GM13977 (cell line): ENCODE data around the gene PTPRG.

ENCODE experiments used
- DNase-seq: peaks from one replicate; pipeline ENCODE4 v3.0.0; 2012; ENCODE audit warnings: low spot score
- in situ Hi-C: fragments of 300-500 bp; cut with MboI; formaldehyde crosslinking; loops from one replicate; pipeline ENCODE4 v1.12.0; 2022; ENCODE audit warnings: low sequenced_read_pairs, low pct_unique_long_range_greater_than_20kb, mixed read lengths, inconsistent platforms; ENCODE audit not compliant: unreplicated experiment
- TF ChIP-seq, protein P1 (sequence below): IDR thresholded peaks from 2 replicates; pipeline ENCODE4 v1.5.1; 2012; ENCODE audit warnings: mild to moderate bottlenecking, control low read depth; ENCODE audit not compliant: insufficient read depth; ENCODE audit errors: extremely low read depth, missing control alignments

PTPRG gene

DNA sequence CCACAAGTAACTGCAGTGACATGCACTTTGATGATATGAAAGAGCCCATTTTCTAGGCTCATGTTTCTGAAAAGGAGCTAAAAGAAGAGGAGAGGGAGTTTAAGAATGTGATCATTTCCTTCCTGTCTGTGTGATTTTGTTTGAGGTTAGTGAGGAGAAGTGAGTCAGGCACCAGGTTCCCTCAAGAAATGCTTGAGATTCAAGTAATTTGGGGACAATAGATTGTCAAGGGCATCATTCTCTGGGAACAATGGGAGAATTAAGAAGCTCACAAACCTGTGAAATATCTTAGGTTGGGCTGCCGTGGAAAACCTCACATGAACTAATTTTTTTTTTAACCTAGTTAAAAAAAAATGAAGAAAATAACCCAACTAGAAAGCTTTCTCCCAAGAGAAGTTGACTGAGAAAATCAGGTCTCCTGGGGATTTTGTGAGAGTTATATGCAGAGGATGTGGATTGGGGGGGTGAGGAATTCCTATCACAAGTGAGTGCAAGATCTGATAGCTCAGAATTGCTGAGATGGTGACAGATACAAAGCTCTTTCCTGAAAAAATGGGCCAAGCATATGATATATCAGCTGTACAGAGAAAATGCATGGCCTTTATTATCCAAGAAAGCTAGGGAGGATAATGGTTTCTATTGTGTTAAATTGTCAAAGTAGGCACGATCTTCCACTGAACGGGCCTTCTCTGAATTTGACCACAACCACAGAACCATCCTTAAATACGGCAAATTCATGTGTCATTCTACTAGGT lies 608.7 kb downstream of the PTPRG start:
- in situ Hi-C loops, result no loop called here
- no peak for DNase-seq
- TF ChIP-seq, protein P1, sequence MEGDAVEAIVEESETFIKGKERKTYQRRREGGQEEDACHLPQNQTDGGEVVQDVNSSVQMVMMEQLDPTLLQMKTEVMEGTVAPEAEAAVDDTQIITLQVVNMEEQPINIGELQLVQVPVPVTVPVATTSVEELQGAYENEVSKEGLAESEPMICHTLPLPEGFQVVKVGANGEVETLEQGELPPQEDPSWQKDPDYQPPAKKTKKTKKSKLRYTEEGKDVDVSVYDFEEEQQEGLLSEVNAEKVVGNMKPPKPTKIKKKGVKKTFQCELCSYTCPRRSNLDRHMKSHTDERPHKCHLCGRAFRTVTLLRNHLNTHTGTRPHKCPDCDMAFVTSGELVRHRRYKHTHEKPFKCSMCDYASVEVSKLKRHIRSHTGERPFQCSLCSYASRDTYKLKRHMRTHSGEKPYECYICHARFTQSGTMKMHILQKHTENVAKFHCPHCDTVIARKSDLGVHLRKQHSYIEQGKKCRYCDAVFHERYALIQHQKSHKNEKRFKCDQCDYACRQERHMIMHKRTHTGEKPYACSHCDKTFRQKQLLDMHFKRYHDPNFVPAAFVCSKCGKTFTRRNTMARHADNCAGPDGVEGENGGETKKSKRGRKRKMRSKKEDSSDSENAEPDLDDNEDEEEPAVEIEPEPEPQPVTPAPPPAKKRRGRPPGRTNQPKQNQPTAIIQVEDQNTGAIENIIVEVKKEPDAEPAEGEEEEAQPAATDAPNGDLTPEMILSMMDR, result no peak

DNA sequence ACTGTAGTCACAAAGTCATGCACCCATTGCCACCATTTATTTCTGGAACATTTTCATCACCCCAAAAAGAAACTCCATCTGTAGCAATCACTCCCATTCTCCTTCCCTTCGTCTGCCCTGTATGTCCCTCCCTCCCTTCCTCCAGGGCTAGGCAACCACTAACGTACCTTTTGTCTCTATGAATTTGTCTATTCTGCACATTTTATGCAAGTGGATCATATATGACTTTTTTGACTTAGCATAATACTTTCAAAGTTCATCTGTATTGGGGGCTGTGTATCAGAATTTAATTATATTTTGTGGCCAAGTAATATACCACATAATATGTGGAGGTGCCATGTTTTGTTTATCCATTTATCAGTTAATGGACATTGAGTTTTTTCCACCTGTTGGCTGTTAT lies 610.4 kb downstream of the PTPRG start:
- in situ Hi-C loops, result no loop called here
- TF ChIP-seq, protein P1, result no peak
- no peak for DNase-seq

DNA sequence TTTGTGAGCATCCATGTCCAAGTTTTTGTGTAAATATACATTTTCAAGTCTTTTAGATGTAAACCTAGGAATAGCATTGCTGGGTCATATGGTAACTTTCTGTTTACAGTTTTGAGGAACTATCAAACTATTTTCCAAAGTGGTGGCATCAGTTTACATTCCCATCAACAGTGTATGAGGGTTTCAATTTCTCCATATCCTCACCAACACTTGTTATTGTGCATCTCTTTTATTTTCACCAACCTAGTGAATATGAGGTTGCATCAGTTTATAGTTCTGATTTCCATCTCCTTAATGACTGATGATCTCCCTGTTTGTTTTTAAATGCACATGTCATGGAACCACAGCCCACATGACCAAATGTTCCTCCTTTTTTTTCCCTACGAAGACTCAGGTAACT lies 610.8 kb downstream of the PTPRG start:
- TF ChIP-seq, protein P1, result no peak
- in situ Hi-C loops, result no loop called here
- DNase-seq, result no peak

DNA sequence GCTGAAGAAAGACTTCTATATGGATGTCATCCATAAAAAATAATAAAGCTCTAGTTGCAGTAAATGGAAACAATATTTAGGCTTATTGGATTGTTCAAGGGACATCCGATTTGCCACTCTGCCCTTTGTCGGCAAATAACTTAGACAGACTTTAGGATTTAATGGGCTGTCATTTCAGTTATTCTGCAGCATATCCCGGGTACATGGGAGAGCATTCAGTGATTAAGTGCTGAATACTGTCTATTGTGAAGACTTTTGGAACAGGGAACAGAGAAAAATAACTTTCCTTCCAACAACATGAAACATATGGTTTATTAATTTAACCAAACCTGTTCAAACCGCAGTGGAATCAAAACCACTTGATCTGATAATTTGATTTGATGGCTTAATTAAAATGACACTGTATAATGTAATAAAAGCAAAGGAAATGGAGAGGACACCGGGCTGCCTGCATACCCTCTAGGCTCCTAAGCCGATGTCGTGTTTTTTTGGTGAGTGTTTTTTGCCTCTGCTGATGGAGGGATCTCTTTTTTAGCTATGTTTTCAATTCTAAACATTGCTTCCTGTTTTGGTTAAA lies 612.7 kb downstream of the PTPRG start:
- DNase-seq, result no peak
- in situ Hi-C loops, result no loop called here
- TF ChIP-seq, protein P1, result no peak

DNA sequence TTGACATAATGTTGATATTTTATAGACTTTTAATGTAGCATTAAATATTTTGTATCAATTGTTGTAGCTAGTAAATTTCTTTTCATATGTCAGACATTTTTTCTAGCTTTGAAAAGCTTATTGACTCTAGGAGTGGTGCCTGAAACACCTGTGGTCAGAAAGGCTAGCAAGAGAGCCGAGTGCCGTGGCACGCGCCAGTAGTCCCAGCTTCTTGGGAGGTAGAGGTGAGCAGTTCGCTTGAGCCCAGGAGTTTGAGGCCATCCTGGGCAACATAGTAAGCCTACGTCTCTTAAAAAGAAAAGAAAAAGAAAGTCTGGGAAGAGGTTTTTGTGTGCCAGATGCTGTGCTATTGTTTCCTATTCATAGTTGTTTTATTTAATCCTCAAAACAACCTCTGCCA lies 613.8 kb downstream of the PTPRG start:
- TF ChIP-seq, protein P1, result no peak
- in situ Hi-C loops, result loop anchor here (25.0 kb wide), 1 partner anchor 313 kb away; no protein-coding TSS in a partner anchor
- no peak for DNase-seq

DNA sequence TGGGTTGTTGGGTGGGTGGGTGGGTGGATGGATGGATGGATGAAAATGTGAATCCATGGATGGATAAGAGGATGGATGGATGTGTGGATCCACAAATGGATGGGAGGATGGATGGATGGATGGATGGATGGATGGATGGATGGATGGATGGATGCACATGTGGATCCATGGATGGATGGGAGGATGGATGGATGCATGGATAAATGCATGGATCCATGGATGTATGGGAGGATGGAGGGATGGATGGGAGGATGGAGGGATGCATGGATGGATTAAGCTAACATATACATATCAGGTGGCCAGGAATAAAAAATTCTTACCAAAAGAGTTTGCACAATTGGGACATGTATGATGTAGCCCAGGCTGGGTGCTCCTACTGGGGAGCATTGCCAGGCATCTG lies 616.7 kb downstream of the PTPRG start:
- no peak for DNase-seq
- TF ChIP-seq, protein P1, result no peak
- in situ Hi-C loops, result loop anchor here (25.0 kb wide), 1 partner anchor 316 kb away; no protein-coding TSS in a partner anchor
